Measurements from ENCODE around the gene RBPMS2.
"Not testable (repeated sequence)": the region's sequence is repeated elsewhere in the genome, so short reads cannot be mapped to it uniquely, and the experiment has no call there.

Gene RBPMS2

GRCh38 chr15:64754663-64755426 is 20.5 kb downstream of the RBPMS2 start:
- DNase-seq (ENCODE audit: low read depth, low spot score), result no peak

GRCh38 chr15:64753480-64754185 is 21.8 kb downstream of the RBPMS2 start:
- no peak for DNase-seq (ENCODE audit: low read depth, low spot score)

- DNase-seq (ENCODE audit: low read depth, low spot score), result no peak
Measured at GRCh38 chr15:64751464-64751863, 23.9 kb downstream of the RBPMS2 start.

- DNase-seq (ENCODE audit: low read depth, low spot score), result no peak
Measured at GRCh38 chr15:64749999-64750657, 25.3 kb downstream of the RBPMS2 start.

GRCh38 chr15:64749167-64749566 is 26.2 kb downstream of the RBPMS2 start:
- peak; percentile 57 for DNase-seq (ENCODE audit: low read depth, low spot score)

- DNase-seq (ENCODE audit: low read depth, low spot score), result no peak
Measured at GRCh38 chr15:64748251-64748650, 27.1 kb downstream of the RBPMS2 start.

- no peak for DNase-seq (ENCODE audit: low read depth, low spot score)
Measured at GRCh38 chr15:64747578-64747977, 27.8 kb downstream of the RBPMS2 start.

- DNase-seq (ENCODE audit: low read depth, low spot score), result peak; percentile 52
Measured at GRCh38 chr15:64746921-64747320, 28.5 kb downstream of the RBPMS2 start.

GRCh38 chr15:64746356-64746755 is 29.0 kb downstream of the RBPMS2 start:
- no peak for DNase-seq (ENCODE audit: low read depth, low spot score)

GRCh38 chr15:64743691-64744090 is 31.7 kb downstream of the RBPMS2 start:
- no peak for DNase-seq (ENCODE audit: low read depth, low spot score)

- no peak for DNase-seq (ENCODE audit: low read depth, low spot score)
Measured at GRCh38 chr15:64742921-64743320, 32.5 kb downstream of the RBPMS2 start.

- no peak for DNase-seq (ENCODE audit: low read depth, low spot score)
Measured at GRCh38 chr15:64742385-64742784, 33.0 kb downstream of the RBPMS2 start.

GRCh38 chr15:64741708-64742107 is 33.7 kb downstream of the RBPMS2 start:
- not testable (repeated sequence) for DNase-seq (ENCODE audit: low read depth, low spot score)

GRCh38 chr15:64740311-64741170 is 34.8 kb downstream of the RBPMS2 start:
- DNase-seq (ENCODE audit: low read depth, low spot score), result peak; percentile 53

- DNase-seq (ENCODE audit: low read depth, low spot score), result no peak
Measured at GRCh38 chr15:64739577-64740143, 35.7 kb downstream of the RBPMS2 start.

GRCh38 chr15:64739156-64739555 is 36.2 kb downstream of the RBPMS2 start:
- DNase-seq (ENCODE audit: low read depth, low spot score), result peak; percentile 60

GRCh38 chr15:64738226-64739095 is 36.9 kb downstream of the RBPMS2 start:
- no peak for DNase-seq (ENCODE audit: low read depth, low spot score)

- DNase-seq (ENCODE audit: low read depth, low spot score), result no peak
Measured at GRCh38 chr15:64732156-64732860, 43.1 kb downstream of the RBPMS2 start.

- DNase-seq (ENCODE audit: low read depth, low spot score), result no peak
Measured at GRCh38 chr15:64731805-64732151, 43.6 kb downstream of the RBPMS2 start.

Data from astrocyte of the hippocampus (primary cell).